HAP-1 (cell line): ENCODE measurements around the gene TRIM62.
"Not testable (repeated sequence)": the region's sequence is repeated elsewhere in the genome, so short reads cannot be mapped to it uniquely, and the experiment has no call there.

Source experiments
- DNase-seq, 2 experiments: peaks; one replicate each; pipeline ENCODE4 v3.0.0-alpha.2; 2016 to 2020; ENCODE audit warnings: low spot score in 2 of 2
- H3K27me3 ChIP-seq: fragments of 250-450 bp; sonication (Bioruptor Pico); 2 replicates; pipeline ENCODE4 v1.5.1; 2020; ENCODE audit warnings: low read depth, mild to moderate bottlenecking, moderate library complexity
- H3K36me3 ChIP-seq: fragments of 250-450 bp; sonication (Bioruptor Pico); replicated peaks from 2 replicates; pipeline ENCODE4 v1.5.1; 2020; ENCODE audit warnings: mild to moderate bottlenecking
- H3K4me1 ChIP-seq: fragments of 250-450 bp; sonication (Bioruptor Pico); 2 replicates; pipeline ENCODE4 v1.5.1; 2020; ENCODE audit warnings: mild to moderate bottlenecking
- H3K4me3 ChIP-seq: fragments of 250-450 bp; sonication (Bioruptor Pico); 2 replicates; pipeline ENCODE4 v1.5.1; 2020; ENCODE audit warnings: mild to moderate bottlenecking, moderate library complexity
- H3K9me3 ChIP-seq: fragments of 250-450 bp; sonication (Bioruptor Pico); 2 replicates; pipeline ENCODE4 v1.5.1; 2020; ENCODE audit warnings: mild to moderate bottlenecking, moderate library complexity
- in situ Hi-C: fragments of 300-500 bp; cut with MboI; formaldehyde crosslinking; loops from 3 replicates; pipeline ENCODE4 v1.14.3; 2020; ENCODE audit warnings: low sequenced_read_pairs, inconsistent platforms, mixed read lengths

The TRIM62 gene

GRCh38 chr1:33110477-33110876 lies 71.4 kb downstream of the TRIM62 start:
- in situ Hi-C loops: no loop called here
- no peaks in the 10 kb centered on the region for H3K4me1 ChIP-seq
- no peak for DNase-seq
- no peaks in the 10 kb centered on the region for H3K27me3 ChIP-seq
- H3K9me3 ChIP-seq: peaks cover 8% of the 10 kb centered on the region; the same call in 1 of the 2 replicates
- no peak overlapping the region for H3K4me3 ChIP-seq
- H3K36me3 ChIP-seq: no peaks in the 10 kb centered on the region

GRCh38 chr1:33100119-33100415 lies 81.8 kb downstream of the TRIM62 start:
- DNase-seq, H3K27me3 ChIP-seq, H3K4me3 ChIP-seq, in situ Hi-C loops, H3K4me1 ChIP-seq, H3K36me3 ChIP-seq, H3K9me3 ChIP-seq: not testable (repeated sequence)

- Histone ChIP-seq H3K36me3 (no peaks in the 10 kb centered on the region), H3K27me3 (no peaks in the 10 kb centered on the region), H3K4me3 (no peak overlapping the region), H3K4me1 (no peaks in the 10 kb centered on the region), H3K9me3 (no peaks in the 10 kb centered on the region)
- DNase-seq: no peak
- in situ Hi-C loops: loop anchor here (10.0 kb wide), 1 partner anchor 365 kb away; no protein-coding TSS in a partner anchor
Observed at GRCh38 chr1:33099290-33100118, 82.3 kb downstream of the TRIM62 start.

- no peaks in the 10 kb centered on the region for H3K4me1 ChIP-seq
- H3K36me3 ChIP-seq: no peaks in the 10 kb centered on the region
- no peaks in the 10 kb centered on the region for H3K9me3 ChIP-seq
- H3K4me3 ChIP-seq: no peak overlapping the region
- in situ Hi-C loops: loop anchor here (10.0 kb wide), 1 partner anchor 366 kb away; no protein-coding TSS in a partner anchor
- no peaks in the 10 kb centered on the region for H3K27me3 ChIP-seq
- DNase-seq: no peak
Observed at GRCh38 chr1:33098371-33098770, 83.5 kb downstream of the TRIM62 start.

GRCh38 chr1:33097762-33098161 lies 84.1 kb downstream of the TRIM62 start:
- Histone ChIP-seq H3K4me3 (no peak overlapping the region), H3K27me3 (no peaks in the 10 kb centered on the region), H3K9me3 (no peaks in the 10 kb centered on the region), H3K36me3 (no peaks in the 10 kb centered on the region), H3K4me1 (no peaks in the 10 kb centered on the region)
- in situ Hi-C loops: loop anchor here (10.0 kb wide), 1 partner anchor 367 kb away; no protein-coding TSS in a partner anchor
- DNase-seq: no peak

GRCh38 chr1:33097137-33097611 lies 84.7 kb downstream of the TRIM62 start:
- no peaks in the 10 kb centered on the region for H3K36me3 ChIP-seq
- in situ Hi-C loops: loop anchor here (10.0 kb wide), 1 partner anchor 368 kb away; no protein-coding TSS in a partner anchor
- H3K4me3 ChIP-seq: no peak overlapping the region
- no peaks in the 10 kb centered on the region for H3K9me3 ChIP-seq
- no peaks in the 10 kb centered on the region for H3K4me1 ChIP-seq
- H3K27me3 ChIP-seq: no peaks in the 10 kb centered on the region
- no peak for DNase-seq

GRCh38 chr1:33096363-33097005 lies 85.4 kb downstream of the TRIM62 start:
- DNase-seq: no peak
- no peaks in the 10 kb centered on the region for H3K9me3 ChIP-seq
- no peaks in the 10 kb centered on the region for H3K36me3 ChIP-seq
- H3K27me3 ChIP-seq: no peaks in the 10 kb centered on the region
- in situ Hi-C loops: loop anchor here (10.0 kb wide), 1 partner anchor 368 kb away; no protein-coding TSS in a partner anchor
- no peaks in the 10 kb centered on the region for H3K4me1 ChIP-seq
- no peak overlapping the region for H3K4me3 ChIP-seq
